CD4-positive, CD25-positive, alpha-beta regulatory T cell (primary cell): Measurements from ENCODE around the gene MYOD1. TPM values are rescaled to one million over a fixed set of nuclear protein-coding genes. Genes with fewer than 3 reads are reported as not detected.

ENCODE experiments used
- ATAC-seq, 2 donors: fragments of 150-1000 bp; cut with Tn5 transposase; one replicate each; pipeline ENCODE4 v1.10.0; 2021; ENCODE audit warnings: low read depth in 2 of 2, moderate number of reproducible peaks in 2 of 2, moderate library complexity in 1 of 2
- DNase-seq, 3 donors: peaks; one replicate each; pipeline versions ENCODE4 v3.0.0 to v3.0.0-alpha.2; 2012 to 2022; ENCODE audit warnings: mixed read lengths in 1 of 3
- H3K27ac ChIP-seq: one replicate; pipeline ENCODE4 v1.7.0; 2013; ENCODE audit warnings: mild to moderate bottlenecking, low read length; ENCODE audit not compliant: insufficient read depth, poor library complexity, severe bottlenecking
- H3K27me3 ChIP-seq: one replicate; pipeline ENCODE4 v1.7.0; 2013; ENCODE audit warnings: low read length; ENCODE audit not compliant: control insufficient read depth, insufficient read depth
- H3K36me3 ChIP-seq: one replicate; pipeline ENCODE4 v1.7.0; 2013; ENCODE audit warnings: mild to moderate bottlenecking, low read length, moderate library complexity; ENCODE audit not compliant: control insufficient read depth, insufficient read depth
- H3K4me1 ChIP-seq: 2 replicates; pipeline ENCODE4 v1.7.0; 2013; ENCODE audit warnings: mild to moderate bottlenecking, low read length; ENCODE audit not compliant: insufficient read depth, control insufficient read depth, poor library complexity, severe bottlenecking
- H3K4me3 ChIP-seq: one replicate; pipeline ENCODE4 v1.7.0; 2013; ENCODE audit warnings: low read depth, mild to moderate bottlenecking, low read length, moderate library complexity
- H3K9me3 ChIP-seq, 2 experiments: 1 replicate in 1 of 2; 2 replicates in 1 of 2; pipeline ENCODE4 v1.7.0; 2013; ENCODE audit warnings: low read length in 2 of 2, mild to moderate bottlenecking in 1 of 2, moderate library complexity in 1 of 2; ENCODE audit not compliant: control insufficient read depth in 2 of 2
- H3K27ac Mint-ChIP-seq, 3 donors: one replicate each; pipeline ENCODE4 v1.8.0; 2020 to 2022; ENCODE audit warnings: mild to moderate bottlenecking in 3 of 3, mixed read lengths in 3 of 3, moderate library complexity in 2 of 3
- H3K27me3 Mint-ChIP-seq: one replicate; pipeline ENCODE4 v1.8.0; 2022; ENCODE audit warnings: mild to moderate bottlenecking, mixed read lengths
- H3K36me3 Mint-ChIP-seq: one replicate; pipeline ENCODE4 v1.8.0; 2020; ENCODE audit warnings: mixed read lengths
- H3K4me1 Mint-ChIP-seq, 4 donors: one replicate each; pipeline ENCODE4 v1.8.0; 2020 to 2022; ENCODE audit warnings: mixed read lengths in 4 of 4, mild to moderate bottlenecking in 1 of 4
- H3K4me3 Mint-ChIP-seq, 4 donors: one replicate each; pipeline ENCODE4 v1.8.0; 2020 to 2022; ENCODE audit warnings: mild to moderate bottlenecking in 4 of 4, mixed read lengths in 4 of 4, moderate library complexity in 3 of 4
- H3K9me3 Mint-ChIP-seq, 7 donors: one replicate each; pipeline ENCODE4 v1.8.0; 2020 to 2022; ENCODE audit warnings: mixed read lengths in 7 of 7, mild to moderate bottlenecking in 3 of 7, moderate library complexity in 2 of 7
- polyA plus RNA-seq, 4 donors: library from polyadenylated mRNA; unstranded; fragments of 300-500 nt; fragmentation: Illumina TruSeq; gene quantifications; one replicate each; pipeline ENCODE4 v1.2.3, GENCODE V29; 2021
- total RNA-seq: library from RNA; stranded (reverse); gene quantifications from one replicate; pipeline ENCODE4 v1.2.3, GENCODE V29; 2022

Gene MYOD1
- total and polyA plus RNA-seq, 5 donors from 2014 or later: not detected

DNA sequence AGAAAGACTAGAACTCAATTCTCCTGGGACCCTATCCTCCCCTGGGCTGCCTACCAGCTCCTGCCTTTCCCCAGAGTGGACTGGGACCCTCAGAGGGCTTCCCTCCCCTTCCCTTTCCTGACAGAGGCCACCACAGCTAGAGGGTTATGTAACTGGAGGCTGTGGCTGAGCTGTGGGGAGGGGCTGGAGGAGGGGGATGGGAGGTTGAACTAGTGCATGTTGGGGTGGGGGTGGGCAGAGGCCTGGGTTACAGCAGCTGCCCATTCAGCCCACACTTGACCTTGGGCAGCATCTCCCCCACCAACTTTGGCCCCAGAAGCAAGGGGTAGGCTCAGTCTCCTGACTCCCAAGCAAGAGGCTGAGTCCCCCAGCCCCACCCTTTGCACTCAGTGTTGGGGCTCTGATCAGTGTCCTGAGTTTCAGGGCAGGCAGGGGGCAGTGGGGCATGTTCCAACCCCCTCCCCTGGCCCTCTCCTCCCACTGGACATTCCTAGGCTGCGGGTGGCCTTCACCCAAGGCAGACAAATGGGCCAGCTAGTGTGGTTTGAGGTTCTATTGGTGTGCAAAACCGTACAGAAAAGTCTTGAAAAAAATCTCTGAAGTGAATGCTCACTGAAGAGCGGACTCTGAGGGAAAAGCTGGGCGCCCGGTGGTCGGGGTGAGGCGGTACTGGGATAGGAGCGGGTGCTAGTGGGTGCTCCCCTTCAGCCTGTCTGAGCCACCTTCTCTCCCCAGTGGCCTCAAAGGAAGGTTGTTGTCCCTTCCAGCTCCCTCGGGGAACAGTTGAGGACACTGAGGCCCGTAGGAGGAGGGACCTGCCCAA lies 19.0 kb downstream of the MYOD1 start:
- peaks cover 0 to 3% (median 0%) of the 10 kb centered on the region in 7 donors for H3K9me3 Mint-ChIP-seq
- Histone ChIP-seq H3K27me3 (peaks cover 8% of the 10 kb centered on the region), H3K9me3 (no peaks in the 10 kb centered on the region), H3K4me1 (no peaks in the 10 kb centered on the region), H3K36me3 (no peaks in the 10 kb centered on the region), H3K4me3 (no peak overlapping the region), H3K27ac (no peak overlapping the region)
- H3K36me3 Mint-ChIP-seq: peaks cover 4% of the 10 kb centered on the region
- peaks cover 33% of the 10 kb centered on the region for H3K27me3 Mint-ChIP-seq
- no peak for ATAC-seq
- H3K4me1 Mint-ChIP-seq: peaks cover 0 to 14% (median 0%) of the 10 kb centered on the region in 4 donors
- no peak overlapping the region for H3K4me3 Mint-ChIP-seq
- DNase-seq: no peak
- H3K27ac Mint-ChIP-seq: no peak overlapping the region

DNA sequence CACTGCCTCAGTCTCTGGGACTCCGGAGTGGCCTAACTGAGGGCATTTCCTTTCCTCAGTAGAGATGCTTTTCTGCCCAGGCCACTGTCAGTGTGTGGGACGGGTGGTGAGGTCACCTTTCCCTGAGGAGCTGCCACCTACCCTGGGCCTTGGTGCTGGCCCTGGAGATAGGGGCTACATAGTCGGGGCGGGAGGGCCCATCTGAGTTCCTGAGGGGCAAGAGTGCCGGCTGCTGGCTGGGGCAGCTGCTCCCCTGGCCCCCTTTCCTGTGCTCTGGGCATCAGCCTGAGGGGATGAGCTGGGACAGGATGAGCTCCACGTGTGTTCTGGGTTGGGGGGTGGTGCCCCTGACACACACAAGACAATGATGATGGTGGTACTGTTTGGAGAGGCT lies 20.6 kb downstream of the MYOD1 start:
- H3K4me3 Mint-ChIP-seq: no peak overlapping the region
- peaks cover 8% of the 10 kb centered on the region for H3K27me3 ChIP-seq
- no peak overlapping the region for H3K27ac Mint-ChIP-seq
- peaks cover 0 to 2% (median 0%) of the 10 kb centered on the region in 7 donors for H3K9me3 Mint-ChIP-seq
- peaks cover 0 to 7% (median 0%) of the 10 kb centered on the region in 4 donors for H3K4me1 Mint-ChIP-seq
- H3K4me1 ChIP-seq: no peaks in the 10 kb centered on the region
- H3K9me3 ChIP-seq: no peaks in the 10 kb centered on the region
- H3K27me3 Mint-ChIP-seq: peaks cover 24% of the 10 kb centered on the region
- no peak overlapping the region for H3K27ac ChIP-seq
- H3K36me3 ChIP-seq: no peaks in the 10 kb centered on the region
- peaks cover 4% of the 10 kb centered on the region for H3K36me3 Mint-ChIP-seq
- DNase-seq (no peak), ATAC-seq (no peak)
- no peak overlapping the region for H3K4me3 ChIP-seq

DNA sequence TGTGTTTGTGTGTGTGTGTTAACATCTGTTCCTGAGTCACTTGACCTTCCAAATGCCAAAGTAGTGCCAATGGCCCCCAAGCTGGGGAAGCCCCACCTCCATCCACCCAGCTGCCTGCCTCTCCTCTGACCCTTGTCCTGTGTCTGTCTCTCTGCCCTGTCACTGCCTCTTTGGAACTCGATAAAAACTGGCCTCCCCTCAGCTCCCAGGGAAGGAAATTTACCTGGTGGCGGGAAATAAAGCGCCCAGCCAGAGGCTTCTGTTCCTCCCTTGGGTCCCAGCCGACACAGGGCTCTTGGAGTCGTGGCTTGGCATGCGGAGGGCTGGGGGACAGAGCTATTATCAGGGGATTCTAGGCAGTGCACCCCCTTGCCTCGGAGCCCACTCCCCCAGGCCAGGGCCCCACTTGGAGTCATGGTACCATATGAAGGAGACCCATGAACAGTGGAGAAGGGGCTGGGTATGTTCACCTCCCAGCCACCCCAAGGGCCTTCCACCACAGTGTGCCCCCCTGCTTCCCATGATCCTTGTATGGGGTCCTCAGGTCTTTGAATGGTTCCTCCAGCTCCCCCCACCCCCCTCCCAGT lies 21.4 kb downstream of the MYOD1 start:
- no peak overlapping the region for H3K27ac ChIP-seq
- H3K36me3 ChIP-seq: no peaks in the 10 kb centered on the region
- Mint-ChIP-seq H3K27me3 (peaks cover 26% of the 10 kb centered on the region), H3K4me3 (no peak overlapping the region), H3K4me1 (peaks cover 0 to 7% (median 0%) of the 10 kb centered on the region in 4 donors), H3K36me3 (peaks cover 4% of the 10 kb centered on the region), H3K9me3 (peaks cover 0 to 2% (median 0%) of the 10 kb centered on the region in 7 donors), H3K27ac (no peak overlapping the region)
- no peak overlapping the region for H3K4me3 ChIP-seq
- H3K27me3 ChIP-seq: peaks cover 8% of the 10 kb centered on the region
- no peak for DNase-seq
- H3K9me3 ChIP-seq: no peaks in the 10 kb centered on the region
- no peaks in the 10 kb centered on the region for H3K4me1 ChIP-seq
- ATAC-seq: no peak

GRCh38 chr11:17741487-17741886 lies 22.1 kb downstream of the MYOD1 start:
- Mint-ChIP-seq H3K27me3 (peaks cover 28% of the 10 kb centered on the region), H3K4me1 (peaks cover 0 to 3% (median 0%) of the 10 kb centered on the region in 4 donors), H3K4me3 (no peak overlapping the region), H3K36me3 (peaks cover 4% of the 10 kb centered on the region), H3K9me3 (peaks cover 0 to 2% (median 0%) of the 10 kb centered on the region in 7 donors), H3K27ac (peak overlapping the region in 1 of 3 donors; percentile 72)
- ATAC-seq: no peak
- DNase-seq: no peak
- no peaks in the 10 kb centered on the region for H3K36me3 ChIP-seq
- no peaks in the 10 kb centered on the region for H3K9me3 ChIP-seq
- H3K27me3 ChIP-seq: peaks cover 8% of the 10 kb centered on the region
- no peaks in the 10 kb centered on the region for H3K4me1 ChIP-seq
- no peak overlapping the region for H3K27ac ChIP-seq
- no peak overlapping the region for H3K4me3 ChIP-seq

- peaks cover 4% of the 10 kb centered on the region for H3K27me3 ChIP-seq
- H3K27ac ChIP-seq: no peak overlapping the region
- H3K4me1 Mint-ChIP-seq: no peaks in the 10 kb centered on the region
- DNase-seq (no peak), ATAC-seq (no peak)
- H3K27me3 Mint-ChIP-seq: peaks cover 23% of the 10 kb centered on the region
- H3K9me3 ChIP-seq: no peaks in the 10 kb centered on the region
- H3K27ac Mint-ChIP-seq: no peak overlapping the region
- H3K36me3 Mint-ChIP-seq: no peaks in the 10 kb centered on the region
- no peak overlapping the region for H3K4me3 ChIP-seq
- H3K4me3 Mint-ChIP-seq: no peak overlapping the region
- no peaks in the 10 kb centered on the region for H3K36me3 ChIP-seq
- no peaks in the 10 kb centered on the region for H3K4me1 ChIP-seq
- no peaks in the 10 kb centered on the region for H3K9me3 Mint-ChIP-seq
Observed at GRCh38 chr11:17742019-17742418, 22.6 kb downstream of the MYOD1 start.

DNA sequence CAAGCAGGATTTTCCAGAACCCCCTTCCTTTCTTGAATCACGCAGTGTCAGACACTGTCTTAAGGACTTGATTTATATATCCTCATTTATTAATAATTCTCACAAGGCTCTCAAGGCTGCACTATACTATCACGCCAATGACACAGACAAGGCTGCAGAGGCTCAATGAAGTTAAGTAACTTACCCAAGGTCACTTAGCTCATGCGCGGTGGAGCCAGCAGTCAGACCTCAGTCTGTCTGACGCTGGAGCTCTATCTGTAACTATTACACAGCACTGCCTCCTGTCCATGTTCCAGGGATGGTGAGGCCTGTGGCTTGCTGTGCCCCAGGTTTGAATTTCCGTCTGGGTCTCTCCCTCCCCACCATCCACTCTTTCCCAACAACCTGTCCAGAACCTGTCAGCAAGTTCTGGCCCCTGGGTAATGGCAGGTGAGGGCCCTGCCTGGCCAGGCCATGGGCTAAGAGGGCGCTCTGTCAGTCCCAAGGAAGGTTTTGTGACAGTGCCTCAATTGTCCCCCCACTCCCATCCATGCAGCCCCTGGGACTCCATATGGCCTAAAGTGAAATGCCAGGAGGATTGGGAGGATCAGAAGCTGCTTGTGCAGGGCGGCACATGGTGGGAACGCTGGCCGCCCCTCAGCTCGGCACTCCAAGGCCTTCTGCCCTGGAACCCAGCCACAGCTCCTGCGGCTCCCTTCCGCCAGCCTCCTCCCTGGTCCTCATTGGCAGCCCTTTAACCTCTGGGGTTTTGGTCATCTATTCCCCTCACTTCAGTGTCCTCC lies 23.8 kb downstream of the MYOD1 start:
- Histone ChIP-seq H3K27ac (no peak overlapping the region), H3K27me3 (no peaks in the 10 kb centered on the region), H3K4me3 (no peak overlapping the region), H3K9me3 (no peaks in the 10 kb centered on the region), H3K4me1 (no peaks in the 10 kb centered on the region), H3K36me3 (no peaks in the 10 kb centered on the region)
- no peaks in the 10 kb centered on the region for H3K9me3 Mint-ChIP-seq
- no peak for ATAC-seq
- H3K27me3 Mint-ChIP-seq: peaks cover 20% of the 10 kb centered on the region
- no peak for DNase-seq
- no peaks in the 10 kb centered on the region for H3K4me1 Mint-ChIP-seq
- no peaks in the 10 kb centered on the region for H3K36me3 Mint-ChIP-seq
- H3K27ac Mint-ChIP-seq: no peak overlapping the region
- H3K4me3 Mint-ChIP-seq: no peak overlapping the region

- no peak overlapping the region for H3K4me3 Mint-ChIP-seq
- no peak for ATAC-seq
- H3K27ac ChIP-seq: no peak overlapping the region
Observed at GRCh38 chr11:17743808-17744119, 24.4 kb downstream of the MYOD1 start.

More at GRCh38 chr11:17743808-17744119, 24.4 kb downstream of the MYOD1 start:
- H3K27ac Mint-ChIP-seq: no peak overlapping the region
- Histone ChIP-seq H3K27me3 (no peaks in the 10 kb centered on the region), H3K4me3 (no peak overlapping the region), H3K36me3 (no peaks in the 10 kb centered on the region), H3K4me1 (no peaks in the 10 kb centered on the region), H3K9me3 (no peaks in the 10 kb centered on the region)
- H3K4me1 Mint-ChIP-seq: no peaks in the 10 kb centered on the region
- DNase-seq: no peak
- H3K36me3 Mint-ChIP-seq: no peaks in the 10 kb centered on the region
- peaks cover 20% of the 10 kb centered on the region for H3K27me3 Mint-ChIP-seq
- no peaks in the 10 kb centered on the region for H3K9me3 Mint-ChIP-seq
